ENCODE results near the gene TMEM169. TPM values are rescaled to one million over a fixed set of nuclear protein-coding genes. Genes with fewer than 3 reads are reported as not detected.

TMEM169 gene
- total and polyA plus RNA-seq, 2 of the 13 experiments (the other 11 are each of a cell fraction or from before 2014, with no cell fraction given): 1.5 to 4.5 TPM

- TF ChIP-seq SKIL (CRISPR knock-in tag; IDR thresholded peaks at IDR 0.05; ENCODE audit: borderline replicate concordance): no peak
- TF ChIP-seq ZNF639 (CRISPR knock-in tag; conservative IDR thresholded peaks at IDR 0.05): no peak
Measured at GRCh38 chr2:216056739-216057138, 25.0 kb upstream of the TMEM169 start (continued).

GRCh38 chr2:216057688-216058193 is 24.0 kb upstream of the TMEM169 start:
- no peak for FAIRE-seq
- DNase-seq (ENCODE audit: low spot score): no peak

More at GRCh38 chr2:216057688-216058193, 24.0 kb upstream of the TMEM169 start:
- H3K79me2 ChIP-seq (ENCODE audit: insufficient read depth, low read length): no peaks in the 10 kb centered on the region
- H4K20me1 ChIP-seq (ENCODE audit: insufficient read depth, low read length): no peaks in the 10 kb centered on the region
- H3K4me2 ChIP-seq (ENCODE audit: low read depth, low read length): no peak overlapping the region
- BruUV-seq (replicated peaks): no TSS peak
- peaks cover 18 to 45% of the 10 kb centered on the region in 2 experiments for H3K36me3 ChIP-seq (replicated peaks in 1 of 2; ENCODE audit: control insufficient read depth in 1 of 2, insufficient read depth in 2 of 2, low read length in 2 of 2)
- no peaks in the 10 kb centered on the region for H3K27me3 ChIP-seq (ENCODE audit: control insufficient read depth in 1 of 2, insufficient read depth in 2 of 2, low read length in 2 of 2)
- WGBS (ENCODE audit: low lambda C conversion rate): 84% methylated on average over 7 of the region's 7 CpGs
- peaks cover 46% of the 10 kb centered on the region for H3K4me1 ChIP-seq (ENCODE audit: insufficient read depth, low read length)
- H2AFZ ChIP-seq (ENCODE audit: low read length): no peak overlapping the region
- intact Hi-C loops (cut with micrococcal nuclease; ENCODE audit: unreplicated experiment): no loop called here
- ATAC-seq: peak; percentile 72
- H3K27ac ChIP-seq (ENCODE audit: extremely low read length, insufficient read depth, low read length): peak overlapping the region; percentile 1
- no peaks in the 10 kb centered on the region for H3K9me3 ChIP-seq (ENCODE audit: low read length)
- ChIA-PET POLR2A (interaction anchor here (1.4 to 1.5 kb wide), 2 partner anchors 24 to 26 kb away, joined by 3 to 4 read pairs; no protein-coding TSS in a partner anchor), CTCF (ENCODE audit: low intra/inter-chr PET ratio, low total read pairs) (no interaction called here)
- no peak overlapping the region for H3K9ac ChIP-seq (ENCODE audit: insufficient read depth, low read depth, low read length)
- TF ChIP-seq POLR2A (IDR thresholded peaks at IDR 0.05; ENCODE audit: insufficient read depth in 1 of 2, low read depth in 2 of 2, low read length in 2 of 2) (peak in 1 of 2 experiments; percentile 39; a peak in 1 of 4 replicates), MYPOP (CRISPR knock-in tag; IDR thresholded peaks at IDR 0.05) (no peak), POLR2AphosphoS2 (IDR thresholded peaks at IDR 0.05; ENCODE audit: low read depth, low read length) (0 out of 2 replicates have a peak, but pooled peaks have one; percentile 48)
- H3K4me3 ChIP-seq (replicated peaks in 1 of 3; ENCODE audit: insufficient read depth in 1 of 3, low read depth in 2 of 3, low read length in 3 of 3): no peak overlapping the region
- in situ Hi-C loops (cut with HindIII; ENCODE audit: extremely low pct_ligation_motif_present, low pct_unique_long_range_greater_than_20kb): no loop called here
